GM21360 (cell line): ENCODE measurements around the gene ZNF12.
"Not testable (repeated sequence)": the region's sequence is repeated elsewhere in the genome, so short reads cannot be mapped to it uniquely, and the experiment has no call there.

Source experiments
- ATAC-seq: cut with Tn5 transposase; IDR thresholded peaks from one replicate; pipeline ENCODE4 v1.9.1; 2021; ENCODE audit warnings: mild to moderate bottlenecking, moderate library complexity; ENCODE audit not compliant: unreplicated experiment

ZNF12 gene

DNA sequence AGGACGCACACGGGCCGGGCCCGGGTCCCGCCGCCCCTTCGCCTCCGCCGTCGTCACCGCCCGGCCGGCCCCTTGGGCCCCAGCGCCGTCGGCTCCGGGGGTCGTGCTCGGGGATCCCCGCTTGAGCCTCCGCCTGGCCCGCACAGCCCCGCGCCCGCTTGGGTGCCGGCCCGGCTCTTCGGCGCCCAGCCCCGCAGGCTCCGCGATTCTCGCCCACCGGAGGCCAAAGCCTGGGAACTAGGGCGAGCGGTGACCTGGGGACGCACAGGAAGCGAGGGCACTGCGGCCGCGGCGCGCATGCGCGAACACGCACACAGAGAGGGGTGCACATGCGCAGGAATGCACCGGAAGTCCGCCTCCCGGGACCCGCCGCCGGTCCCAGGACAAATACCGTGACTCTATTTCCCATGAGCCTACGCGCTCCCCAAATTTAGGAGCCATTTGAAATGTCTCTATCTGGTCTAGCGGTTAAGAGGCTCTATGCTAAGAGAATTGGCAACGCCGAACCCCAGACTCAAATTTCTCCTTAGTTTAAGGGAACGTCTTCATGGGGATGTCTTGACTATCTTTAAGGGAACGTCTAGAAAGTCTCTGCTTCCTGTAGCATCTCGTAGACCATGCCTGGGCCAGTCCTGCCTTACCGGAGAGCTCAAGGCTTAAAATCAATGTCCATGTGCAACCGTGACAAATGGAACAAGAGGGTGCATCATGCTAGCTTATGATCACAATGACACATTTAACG, at the start of gene ZNF12:
TSS of gene ZNF12 (minus strand) at position 282 of the 742 bp plus-strand sequence. CDS start 1,774 bp downstream, outside the sequence.
- ATAC-seq, result peak; percentile 88

- not testable (repeated sequence) for ATAC-seq
These were observed 47.2 kb upstream of the ZNF12 start, which contains the start of gene RSPH10B2 for GRCh38 chr7:6753964-6754363. Gene RSPH10B2 (plus strand): TSS chr7:6754103. CDS start chr7:6757678, 3,575 bp downstream.

DNA sequence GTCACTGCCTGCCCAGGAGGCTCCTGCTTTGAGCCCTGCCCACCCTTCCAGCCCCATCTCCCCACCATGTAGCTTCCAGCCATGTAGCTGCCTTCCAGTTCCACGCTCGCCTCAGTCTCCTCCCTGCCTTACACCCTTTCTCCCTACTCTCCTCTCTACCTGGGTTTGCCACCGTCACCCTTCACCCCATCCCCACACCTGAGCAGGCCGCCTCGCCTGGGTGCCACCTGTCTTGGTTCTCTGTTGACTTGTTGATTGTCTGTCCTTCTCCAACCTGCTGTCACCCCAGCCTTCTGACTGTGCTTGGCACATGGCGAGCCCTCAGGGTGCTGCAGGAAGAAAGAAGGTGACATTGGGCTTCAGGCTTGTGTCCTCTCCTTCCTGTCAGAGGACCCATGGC, 43.4 kb upstream of the ZNF12 start:
- ATAC-seq, result not testable (repeated sequence)

DNA sequence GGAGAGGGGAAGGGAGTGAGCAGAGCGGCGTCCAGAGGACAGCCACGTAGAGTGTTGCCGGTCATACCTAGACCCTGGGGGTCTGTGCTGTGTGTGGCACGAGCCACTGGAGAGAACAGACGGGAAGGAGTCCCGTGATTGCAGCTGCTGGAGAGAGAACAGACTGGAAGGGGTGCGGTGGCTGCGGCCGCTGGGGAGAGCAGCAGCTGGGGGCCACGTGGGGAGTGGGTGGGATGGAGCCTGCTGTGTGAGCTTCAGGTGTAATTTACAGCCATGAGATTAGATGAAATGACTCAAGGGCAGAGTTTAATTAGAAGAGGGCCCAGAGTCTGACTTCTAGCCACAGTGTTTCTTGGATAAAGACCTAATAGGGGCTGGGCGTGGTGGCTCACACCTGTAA, 42.6 kb upstream of the ZNF12 start:
- not testable (repeated sequence) for ATAC-seq

DNA sequence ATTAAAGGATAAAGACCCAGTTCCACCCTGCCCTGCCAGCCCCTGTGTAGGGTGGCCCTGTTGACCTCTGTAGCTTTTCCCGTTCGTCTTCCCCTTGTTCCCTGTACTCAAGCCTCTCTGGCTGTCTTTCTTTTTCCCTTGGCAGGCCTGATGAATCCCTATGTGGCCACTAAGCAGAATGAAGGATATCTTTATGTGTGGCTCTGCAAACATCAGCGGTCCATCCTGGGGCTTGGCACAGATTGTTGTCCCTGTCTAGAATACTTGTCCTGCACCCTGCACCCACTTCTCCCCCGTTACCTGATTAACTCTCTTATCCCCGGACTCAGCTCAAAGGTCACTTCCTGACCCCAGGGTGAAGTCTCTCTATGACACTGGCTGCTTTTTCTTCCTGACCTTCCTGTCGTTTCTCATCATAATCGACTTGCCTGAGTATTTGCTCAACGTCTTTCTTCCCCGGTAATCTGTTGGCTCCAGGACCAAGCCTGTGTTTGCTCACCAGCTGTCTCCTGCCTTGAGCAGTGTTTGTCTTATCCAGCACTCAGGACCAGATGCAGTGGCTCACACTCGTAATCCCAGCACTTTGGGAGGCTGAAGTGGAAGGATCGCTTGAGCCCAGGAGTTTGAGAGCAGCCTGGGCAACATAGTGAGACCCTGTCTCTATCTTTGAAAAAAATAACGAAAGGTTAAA, 37.8 kb upstream of the ZNF12 start:
- not testable (repeated sequence) for ATAC-seq

- ATAC-seq, result not testable (repeated sequence)
These were observed 31.7 kb upstream of the ZNF12 start for GRCh38 chr7:6738415-6738814.

- peak; percentile 5 for ATAC-seq
These were observed 23.5 kb upstream of the ZNF12 start for GRCh38 chr7:6730343-6730633.

GRCh38 chr7:6729492-6730342, 23.0 kb upstream of the ZNF12 start:
- peak; percentile 87 for ATAC-seq

- not testable (repeated sequence) for ATAC-seq
These were observed 22.2 kb upstream of the ZNF12 start for GRCh38 chr7:6728893-6729491.

- no peak for ATAC-seq
These were observed 20.9 kb upstream of the ZNF12 start for GRCh38 chr7:6727663-6728062.

- ATAC-seq, result not testable (repeated sequence)
These were observed 19.6 kb upstream of the ZNF12 start for GRCh38 chr7:6726341-6726740.

DNA sequence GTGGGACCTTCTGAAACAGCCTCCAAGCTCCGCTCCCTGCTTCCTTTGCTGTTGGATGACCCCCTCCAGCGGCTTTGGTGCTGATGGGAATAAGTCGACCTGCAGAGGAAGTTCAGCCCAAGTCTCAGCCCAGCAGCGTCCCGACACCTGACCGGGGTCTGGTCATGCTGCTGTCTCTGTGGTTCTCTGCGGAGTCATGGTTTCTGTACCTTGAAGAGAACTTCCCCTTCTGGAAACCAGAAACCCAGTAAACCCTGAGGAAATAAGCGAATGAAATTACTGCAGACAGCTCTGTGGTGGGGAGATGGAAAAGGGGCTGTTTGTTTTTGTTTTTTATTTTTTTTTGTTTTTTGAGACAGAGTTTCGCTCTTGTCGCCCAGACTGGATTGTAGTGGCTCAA, 18.3 kb upstream of the ZNF12 start:
- no peak for ATAC-seq

- not testable (repeated sequence) for ATAC-seq
These were observed 17.6 kb upstream of the ZNF12 start for GRCh38 chr7:6724351-6724750.

- ATAC-seq, result no peak
These were observed 11.4 kb upstream of the ZNF12 start for GRCh38 chr7:6718124-6718523.

DNA sequence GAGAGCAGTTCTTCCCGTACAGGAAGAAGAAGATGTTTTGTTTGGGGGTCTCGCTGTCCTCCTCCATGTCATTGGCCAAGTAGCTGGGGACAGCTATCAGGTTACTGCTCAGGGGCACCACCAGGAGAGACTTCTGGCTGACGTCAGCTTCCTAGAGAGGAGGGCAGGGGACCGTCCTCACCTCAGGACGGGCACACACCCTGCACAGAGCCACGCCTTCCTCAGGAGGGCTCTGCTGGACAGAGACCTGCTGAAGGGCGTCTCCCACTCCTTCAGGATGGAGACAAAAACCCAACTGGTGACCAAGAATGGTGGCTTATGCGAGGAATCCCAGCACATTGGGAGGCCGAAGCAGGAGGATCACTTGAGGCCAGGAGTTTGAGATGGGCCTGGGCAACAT, 9.2 kb upstream of the ZNF12 start:
- ATAC-seq, result not testable (repeated sequence)

DNA sequence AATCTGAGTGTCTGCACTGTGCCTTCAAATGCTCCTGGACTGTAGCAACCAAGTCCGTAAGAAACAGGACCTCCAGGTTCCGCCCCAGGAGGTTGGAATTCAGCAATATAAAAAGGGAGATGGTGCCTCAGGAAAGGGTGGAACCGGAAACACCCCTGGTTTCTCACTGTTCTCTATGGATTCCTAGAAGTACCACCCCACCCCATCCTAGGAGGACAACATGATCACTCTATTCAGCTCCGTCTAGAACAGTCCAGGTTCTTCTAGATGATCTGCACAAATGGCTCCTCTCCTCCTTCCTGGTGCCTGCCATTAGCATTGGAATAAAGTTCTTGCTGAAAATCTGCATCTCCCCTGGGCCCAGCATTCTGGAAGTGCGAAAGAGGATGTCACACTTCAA, 7.6 kb upstream of the ZNF12 start:
- no peak for ATAC-seq

- no peak for ATAC-seq
These were observed 3.1 kb upstream of the ZNF12 start for GRCh38 chr7:6709808-6710207.

DNA sequence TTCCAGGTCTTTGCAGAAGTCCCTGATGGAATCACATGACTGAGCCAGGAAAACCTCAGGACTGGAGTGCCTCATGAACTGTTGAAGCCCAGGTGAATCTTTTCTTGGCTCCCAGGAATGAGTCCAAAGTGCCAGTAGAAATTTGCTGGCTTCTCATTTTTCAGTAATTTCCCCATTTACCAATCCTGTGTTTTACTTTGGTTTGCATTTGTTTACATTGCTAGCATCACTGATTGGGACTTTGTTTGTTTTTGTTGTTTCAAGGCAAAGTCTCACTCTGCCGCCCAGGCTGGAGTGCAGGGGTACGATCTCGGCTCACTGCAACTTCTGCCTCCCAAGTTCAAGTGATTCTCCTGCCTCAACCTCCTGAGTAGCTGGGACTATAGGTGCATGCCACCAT, 1.6 kb upstream of the ZNF12 start:
- ATAC-seq, result no peak

GRCh38 chr7:6705959-6706665, 635 bp downstream of the ZNF12 start:
- peak; percentile 23 for ATAC-seq

DNA sequence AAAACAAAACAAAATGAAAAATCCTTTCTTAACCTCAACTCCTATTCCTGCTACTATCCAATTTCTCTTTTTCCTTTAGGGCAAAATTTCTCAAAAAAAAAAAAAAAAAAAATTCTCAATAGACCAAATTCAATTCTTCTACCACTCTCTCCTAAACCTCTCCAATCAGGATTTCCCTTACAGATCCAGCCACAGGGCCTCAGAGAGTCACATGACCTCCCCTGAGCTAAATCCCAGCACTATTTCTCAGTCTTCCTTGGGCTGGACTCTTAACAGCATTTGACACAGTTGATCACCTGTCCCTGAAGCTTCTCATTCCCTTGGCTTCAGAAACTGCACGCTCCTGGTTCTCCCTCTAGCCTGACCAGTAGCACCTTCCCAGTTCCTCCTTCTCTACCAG, 4.9 kb downstream of the ZNF12 start:
- no peak for ATAC-seq
